GM13977 (cell line): ENCODE results near the gene PLCD1.
"Not testable (repeated sequence)": the region's sequence is repeated elsewhere in the genome, so short reads cannot be mapped to it uniquely, and the experiment has no call there.

Experiments used
- DNase-seq: peaks from one replicate; pipeline ENCODE4 v3.0.0; 2012; ENCODE audit warnings: low spot score
- CTCF ChIP-seq: IDR thresholded peaks from 2 replicates; pipeline ENCODE4 v1.5.1; 2012; ENCODE audit warnings: mild to moderate bottlenecking, control low read depth; ENCODE audit not compliant: insufficient read depth; ENCODE audit errors: extremely low read depth, missing control alignments
- in situ Hi-C: fragments of 300-500 bp; cut with MboI; formaldehyde crosslinking; loops from one replicate; pipeline ENCODE4 v1.12.0; 2022; ENCODE audit warnings: low sequenced_read_pairs, low pct_unique_long_range_greater_than_20kb, mixed read lengths, inconsistent platforms; ENCODE audit not compliant: unreplicated experiment

PLCD1 gene

GRCh38 chr3:37973246-37974054 is 56.0 kb downstream of the PLCD1 start:
- in situ Hi-C loops: no loop called here
- no peak for TF ChIP-seq CTCF
- no peak for DNase-seq

GRCh38 chr3:37972056-37972455 is 57.4 kb downstream of the PLCD1 start:
- DNase-seq, in situ Hi-C loops: not testable (repeated sequence)

DNA sequence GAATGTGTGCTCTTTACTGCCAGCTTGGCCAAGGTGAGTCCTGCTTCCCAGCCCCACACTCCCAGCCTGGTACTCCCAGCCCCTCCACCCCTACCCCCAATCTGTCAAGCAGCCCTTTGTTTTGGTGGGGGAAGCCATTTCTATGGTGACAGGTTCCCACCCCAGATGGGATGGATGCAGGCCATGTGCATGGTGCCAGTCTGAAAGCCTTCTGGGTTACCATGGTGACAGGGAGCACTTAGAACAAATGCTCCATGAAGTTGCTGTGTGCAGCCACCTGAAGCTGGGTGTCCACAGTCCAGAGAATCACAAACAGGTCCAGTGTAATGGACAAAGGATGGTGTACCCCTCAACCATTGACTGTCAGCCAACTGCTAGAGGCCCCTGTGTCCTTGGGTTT is 58.0 kb downstream of the PLCD1 start:
- no peak for DNase-seq
- in situ Hi-C loops: no loop called here
- no peak for TF ChIP-seq CTCF

DNA sequence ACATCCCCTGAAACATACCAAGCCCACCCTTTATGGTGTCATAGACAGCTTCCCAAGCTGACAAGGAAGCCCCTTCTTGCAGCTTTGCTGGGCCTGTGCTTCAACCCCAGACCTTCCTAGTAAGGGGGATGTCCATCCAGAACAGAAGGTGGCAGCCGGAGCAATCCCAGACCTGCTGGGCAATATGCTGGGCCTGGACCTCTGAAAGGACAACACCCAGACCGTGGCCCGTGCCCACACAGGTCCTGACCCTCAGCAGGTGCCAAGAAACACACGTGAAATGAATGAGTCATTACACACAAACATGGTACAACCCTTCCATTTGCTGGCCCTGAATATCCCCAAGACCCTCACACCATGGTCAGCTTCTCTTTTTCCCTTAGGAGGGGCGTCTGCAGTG is 58.6 kb downstream of the PLCD1 start:
- in situ Hi-C loops: no loop called here
- TF ChIP-seq CTCF: no peak
- DNase-seq: no peak

DNA sequence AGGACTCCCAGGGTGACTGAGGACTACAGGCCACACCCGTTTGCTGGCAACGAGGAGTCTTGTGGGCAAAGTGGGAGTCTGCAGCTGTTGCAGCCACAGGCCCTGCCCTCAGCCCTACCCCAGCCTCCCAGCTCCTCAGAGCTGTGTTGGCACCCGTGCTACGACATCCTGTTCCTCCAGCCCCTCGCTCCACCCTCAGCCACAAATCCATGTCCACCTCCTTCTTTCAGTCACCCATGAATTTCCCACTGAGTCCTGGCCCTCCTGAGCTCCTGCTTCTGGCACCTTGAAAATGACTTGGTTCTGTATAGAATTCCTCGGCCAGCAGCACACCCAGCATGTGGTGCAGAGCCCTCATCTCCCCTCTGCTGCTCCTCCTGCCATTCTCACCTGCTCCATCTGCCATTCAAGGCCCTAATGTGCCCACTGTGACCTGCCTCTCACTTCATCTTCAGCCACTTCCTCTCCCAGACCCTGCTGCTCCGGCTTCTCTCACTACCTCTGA is 59.8 kb downstream of the PLCD1 start:
- no peak for TF ChIP-seq CTCF
- DNase-seq: no peak
- in situ Hi-C loops: loop anchor here (10.0 kb wide), 1 partner anchor 115 kb away; no protein-coding TSS in a partner anchor

- in situ Hi-C loops: loop anchor here (10.0 kb wide), 1 partner anchor 114 kb away; no protein-coding TSS in a partner anchor
- TF ChIP-seq CTCF: no peak
- no peak for DNase-seq
Observed at GRCh38 chr3:37968813-37969595, 60.4 kb downstream of the PLCD1 start.

DNA sequence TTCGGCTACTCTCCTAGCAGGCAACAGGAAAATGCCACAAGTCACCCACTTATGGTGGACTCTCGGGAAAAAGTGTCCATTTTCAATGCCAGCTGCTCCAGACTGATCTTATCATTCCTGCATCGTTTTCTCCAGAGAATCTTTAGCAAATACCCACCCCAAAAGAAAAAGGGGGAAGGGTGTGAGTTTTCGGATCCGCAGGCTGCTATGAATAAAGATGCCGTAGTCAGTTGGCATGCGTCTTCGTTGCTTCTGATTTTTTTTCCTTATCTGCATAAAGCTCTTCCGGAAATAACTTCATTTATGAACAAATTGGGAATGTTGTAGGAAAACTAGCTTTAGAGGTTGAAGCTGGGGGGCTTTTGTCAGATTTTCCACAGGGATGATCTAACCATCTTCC is 61.2 kb downstream of the PLCD1 start:
- TF ChIP-seq CTCF: no peak

More for the DNA sequence above, 61.2 kb downstream of the PLCD1 start:
- DNase-seq: no peak
- in situ Hi-C loops: loop anchor here (10.0 kb wide), 1 partner anchor 113 kb away; no protein-coding TSS in a partner anchor
